Loucy (cell line): Measurements from ENCODE around the gene WLS.

ENCODE experiments used
- H2AFZ ChIP-seq: fragments of 200-600 bp; sonication (generic); 2 replicates; pipeline ENCODE4 v1.6.0; 2016; ENCODE audit warnings: antibody characterized with exemption, mild to moderate bottlenecking, low read length, moderate library complexity
- H3F3A ChIP-seq: fragments of 200-600 bp; 2 replicates; pipeline ENCODE4 v1.6.0; 2016; ENCODE audit warnings: antibody characterized with exemption, low read depth, mild to moderate bottlenecking
- H3K27me3 ChIP-seq: fragments of 200-600 bp; sonication (generic); 2 replicates; pipeline ENCODE4 v1.6.1; 2014; ENCODE audit warnings: low read length, mild to moderate bottlenecking; ENCODE audit not compliant: insufficient read depth, poor library complexity, severe bottlenecking
- H3K36me3 ChIP-seq: fragments of 200-600 bp; sonication (generic); 2 replicates; pipeline ENCODE4 v1.6.1; 2016; ENCODE audit warnings: low read length; ENCODE audit not compliant: insufficient read depth
- H3K4me1 ChIP-seq: fragments of 200-600 bp; sonication (generic); 2 replicates; pipeline ENCODE4 v1.5.1; 2014; ENCODE audit warnings: low read length, mild to moderate bottlenecking; ENCODE audit not compliant: insufficient read depth, poor library complexity, severe bottlenecking
- H3K4me2 ChIP-seq: fragments of 200-600 bp; sonication (generic); 2 replicates; pipeline ENCODE4 v1.6.0; 2014; ENCODE audit warnings: antibody characterized with exemption, low read length, low read depth, mild to moderate bottlenecking; ENCODE audit not compliant: poor library complexity, severe bottlenecking
- H3K4me3 ChIP-seq: fragments of 200-600 bp; sonication (generic); 2 replicates; pipeline ENCODE4 v1.5.1; 2014; ENCODE audit warnings: low read length, mild to moderate bottlenecking, mixed read lengths; ENCODE audit not compliant: poor library complexity, severe bottlenecking
- H3K79me2 ChIP-seq: fragments of 200-600 bp; sonication (generic); 2 replicates; pipeline ENCODE4 v1.6.1; 2014; ENCODE audit warnings: low read length; ENCODE audit not compliant: insufficient read depth
- H3K9ac ChIP-seq: fragments of 200-600 bp; sonication (generic); 2 replicates; pipeline ENCODE4 v1.6.0; 2014; ENCODE audit warnings: mild to moderate bottlenecking, low read depth, low read length, moderate library complexity; ENCODE audit not compliant: poor library complexity, severe bottlenecking
- H3K9me2 ChIP-seq: fragments of 200-600 bp; sonication (generic); replicated peaks from 2 replicates; pipeline ENCODE4 v1.6.1; 2016; ENCODE audit warnings: low read depth, low read length, mixed read lengths
- H3K9me3 ChIP-seq: fragments of 200-600 bp; sonication (generic); 2 replicates; pipeline ENCODE4 v1.6.1; 2014; ENCODE audit warnings: mild to moderate bottlenecking, antibody characterized with exemption, low read length, low read depth; ENCODE audit not compliant: insufficient read depth
- H4K20me1 ChIP-seq: fragments of 200-600 bp; sonication (generic); 2 replicates; pipeline ENCODE4 v1.6.0; 2014; ENCODE audit warnings: antibody characterized with exemption, low read length, mild to moderate bottlenecking; ENCODE audit not compliant: insufficient read depth, poor library complexity, severe bottlenecking
- EZH2phosphoT487 ChIP-seq: fragments of 200-600 bp; IDR thresholded peaks from 2 replicates; pipeline ENCODE4 v1.6.1; 2018; ENCODE audit warnings: antibody characterized with exemption, mild to moderate bottlenecking, moderate library complexity, borderline replicate concordance
- TF ChIP-seq, protein P1 (sequence below): fragments of 200-600 bp; sonication (generic); conservative IDR thresholded peaks from 2 replicates; pipeline ENCODE4 v1.5.1; 2014; ENCODE audit warnings: mild to moderate bottlenecking, antibody characterized with exemption, low read length

The WLS gene

GRCh38 chr1:68206848-68207689 lies 25.3 kb downstream of the WLS start:
- Histone ChIP-seq H4K20me1 (no peaks in the 10 kb centered on the region), H3K9me3 (no peaks in the 10 kb centered on the region), H2AFZ (no peak overlapping the region), H3K9ac (no peak overlapping the region), H3F3A (no peaks in the 10 kb centered on the region), H3K4me2 (no peak overlapping the region), H3K4me3 (no peak overlapping the region), H3K4me1 (no peaks in the 10 kb centered on the region), H3K27me3 (no peaks in the 10 kb centered on the region), H3K79me2 (no peaks in the 10 kb centered on the region), H3K9me2 (no peaks in the 10 kb centered on the region), H3K36me3 (no peaks in the 10 kb centered on the region)
- TF ChIP-seq, protein P1, sequence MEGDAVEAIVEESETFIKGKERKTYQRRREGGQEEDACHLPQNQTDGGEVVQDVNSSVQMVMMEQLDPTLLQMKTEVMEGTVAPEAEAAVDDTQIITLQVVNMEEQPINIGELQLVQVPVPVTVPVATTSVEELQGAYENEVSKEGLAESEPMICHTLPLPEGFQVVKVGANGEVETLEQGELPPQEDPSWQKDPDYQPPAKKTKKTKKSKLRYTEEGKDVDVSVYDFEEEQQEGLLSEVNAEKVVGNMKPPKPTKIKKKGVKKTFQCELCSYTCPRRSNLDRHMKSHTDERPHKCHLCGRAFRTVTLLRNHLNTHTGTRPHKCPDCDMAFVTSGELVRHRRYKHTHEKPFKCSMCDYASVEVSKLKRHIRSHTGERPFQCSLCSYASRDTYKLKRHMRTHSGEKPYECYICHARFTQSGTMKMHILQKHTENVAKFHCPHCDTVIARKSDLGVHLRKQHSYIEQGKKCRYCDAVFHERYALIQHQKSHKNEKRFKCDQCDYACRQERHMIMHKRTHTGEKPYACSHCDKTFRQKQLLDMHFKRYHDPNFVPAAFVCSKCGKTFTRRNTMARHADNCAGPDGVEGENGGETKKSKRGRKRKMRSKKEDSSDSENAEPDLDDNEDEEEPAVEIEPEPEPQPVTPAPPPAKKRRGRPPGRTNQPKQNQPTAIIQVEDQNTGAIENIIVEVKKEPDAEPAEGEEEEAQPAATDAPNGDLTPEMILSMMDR = no peak
- no peak for TF ChIP-seq EZH2phosphoT487

DNA sequence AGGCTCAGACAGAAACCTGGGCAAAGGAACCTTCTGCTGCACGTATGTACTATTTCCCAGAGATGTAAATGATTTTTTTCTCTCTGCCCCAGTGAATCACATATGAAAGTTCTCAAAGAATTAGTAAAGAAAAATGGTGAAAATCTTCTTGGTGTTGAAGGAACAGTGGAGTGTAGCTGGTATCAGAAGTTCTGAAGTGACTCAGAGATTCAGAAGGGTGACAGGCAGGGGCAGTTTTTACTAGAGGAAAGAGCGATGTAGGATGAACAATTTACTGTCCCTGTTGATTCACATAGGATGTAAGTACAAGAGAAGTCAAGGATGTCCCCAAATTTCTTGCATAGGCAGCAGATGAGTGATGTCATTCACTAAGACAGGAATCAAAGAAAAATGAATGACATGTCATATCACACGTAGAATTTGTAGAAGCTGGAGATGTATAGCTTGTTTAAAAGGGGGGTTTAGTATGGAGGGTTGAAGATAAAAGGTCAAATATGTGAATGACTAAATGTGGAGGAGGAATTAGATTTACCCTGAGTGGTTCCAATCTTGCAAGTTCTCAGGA lies 26.4 kb downstream of the WLS start:
- no peak for TF ChIP-seq EZH2phosphoT487
- TF ChIP-seq, protein P1 = no peak
- Histone ChIP-seq H3F3A (no peaks in the 10 kb centered on the region), H3K36me3 (no peaks in the 10 kb centered on the region), H3K4me3 (no peak overlapping the region), H2AFZ (no peak overlapping the region), H3K4me2 (no peak overlapping the region), H3K9ac (no peak overlapping the region), H3K4me1 (no peaks in the 10 kb centered on the region), H4K20me1 (no peaks in the 10 kb centered on the region), H3K79me2 (no peaks in the 10 kb centered on the region), H3K9me3 (no peaks in the 10 kb centered on the region), H3K9me2 (no peaks in the 10 kb centered on the region), H3K27me3 (no peaks in the 10 kb centered on the region)

DNA sequence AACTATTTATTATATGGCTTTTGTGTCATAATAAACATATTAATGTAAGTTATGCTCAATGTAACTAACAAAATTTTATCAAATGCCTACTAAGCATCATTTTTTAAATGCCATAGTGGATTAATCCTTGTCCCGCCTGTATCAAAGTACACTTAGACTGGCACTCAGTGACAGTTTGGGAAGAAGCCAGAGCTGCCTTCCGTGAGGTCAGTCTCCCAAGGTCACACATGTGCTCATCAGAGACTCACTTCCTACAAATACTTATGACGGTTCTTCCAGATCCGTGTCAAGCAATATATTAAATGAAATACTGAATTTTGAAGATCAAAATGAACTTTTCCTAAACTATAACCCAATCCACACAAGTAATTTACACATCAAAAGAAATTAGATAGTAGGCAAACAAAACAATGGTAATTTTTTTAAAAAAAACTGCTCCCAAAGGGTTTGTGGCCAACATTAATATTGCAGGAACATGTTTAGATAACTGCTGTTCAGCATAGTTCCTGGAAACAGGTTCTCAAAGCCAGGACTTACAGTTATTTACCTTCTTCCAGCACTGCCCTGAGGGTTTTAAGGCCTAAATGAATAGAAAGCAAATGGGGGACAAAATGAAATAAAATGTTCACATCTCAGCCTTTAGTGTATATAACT lies 27.2 kb downstream of the WLS start:
- Histone ChIP-seq H3K4me2 (no peak overlapping the region), H3K27me3 (no peaks in the 10 kb centered on the region), H3K9me2 (no peaks in the 10 kb centered on the region), H4K20me1 (no peaks in the 10 kb centered on the region), H3K4me3 (no peak overlapping the region), H3K9ac (no peak overlapping the region), H3K36me3 (no peaks in the 10 kb centered on the region), H3K9me3 (no peaks in the 10 kb centered on the region), H3K79me2 (no peaks in the 10 kb centered on the region), H2AFZ (no peak overlapping the region), H3K4me1 (no peaks in the 10 kb centered on the region), H3F3A (no peaks in the 10 kb centered on the region)
- TF ChIP-seq, protein P1 = no peak
- TF ChIP-seq EZH2phosphoT487 = no peak
